DMS79 (cell line): ENCODE data around the gene FOXP1.

Source experiments
- DNase-seq: peaks from one replicate; lab custom pipeline; 2025; lab: John Stamatoyannopoulos, UW

Gene FOXP1

DNA sequence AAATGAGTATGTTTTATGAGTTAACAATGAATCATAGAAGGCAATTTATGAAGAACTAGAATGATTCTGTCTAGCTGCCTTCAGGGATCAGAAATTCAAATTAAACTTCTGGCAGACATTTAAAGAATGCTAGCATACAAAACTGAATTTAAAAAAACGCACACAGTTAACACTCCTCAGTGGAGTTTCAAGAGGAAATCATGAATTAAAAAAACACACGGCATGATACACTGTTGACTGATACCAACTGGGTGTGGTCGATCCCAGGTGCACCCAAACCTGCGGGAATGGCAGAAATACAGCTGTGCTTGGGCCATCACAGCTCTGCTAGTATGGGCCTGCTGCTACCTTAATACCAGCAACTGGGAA lies 526.0 kb downstream of the FOXP1 start:
- no peak for DNase-seq

- DNase-seq = no peak
Measured at GRCh38 chr3:71056327-71056726, 527.2 kb downstream of the FOXP1 start.

DNA sequence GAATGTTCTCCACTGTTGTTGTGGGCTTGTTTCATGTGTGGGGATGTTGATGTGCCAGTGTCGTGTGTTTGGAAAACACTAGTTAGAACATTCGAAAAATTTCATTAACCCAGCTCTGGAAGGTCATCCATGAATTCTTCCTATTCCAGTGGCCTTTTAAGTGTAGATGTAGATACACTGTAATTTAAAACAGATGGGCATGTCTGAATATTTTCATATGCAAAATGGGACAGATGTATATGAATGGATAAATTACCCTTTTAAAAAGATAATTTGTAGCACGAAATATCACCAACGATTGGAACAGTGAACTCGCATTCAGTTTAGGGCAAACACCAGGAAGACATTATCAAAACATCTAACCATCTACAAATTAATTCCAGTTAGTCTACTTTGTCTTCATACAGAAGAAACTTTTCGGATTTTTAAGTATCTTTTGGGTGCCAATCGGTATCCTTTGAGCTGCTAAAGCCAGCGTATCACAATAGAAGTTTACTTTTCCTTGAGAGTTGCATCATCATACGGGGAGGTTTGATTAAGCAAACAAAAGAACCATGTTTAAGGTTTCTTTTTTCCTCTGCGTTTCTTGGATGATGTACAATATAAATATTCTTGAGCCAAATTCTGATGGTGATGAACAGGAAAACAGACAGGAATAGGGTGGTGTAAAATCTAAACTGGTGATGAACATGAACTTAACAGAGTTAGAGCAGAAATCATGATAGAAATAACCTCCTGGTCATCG lies 528.1 kb downstream of the FOXP1 start:
- DNase-seq = no peak

GRCh38 chr3:71054312-71054711 lies 529.2 kb downstream of the FOXP1 start:
- DNase-seq = no peak

DNA sequence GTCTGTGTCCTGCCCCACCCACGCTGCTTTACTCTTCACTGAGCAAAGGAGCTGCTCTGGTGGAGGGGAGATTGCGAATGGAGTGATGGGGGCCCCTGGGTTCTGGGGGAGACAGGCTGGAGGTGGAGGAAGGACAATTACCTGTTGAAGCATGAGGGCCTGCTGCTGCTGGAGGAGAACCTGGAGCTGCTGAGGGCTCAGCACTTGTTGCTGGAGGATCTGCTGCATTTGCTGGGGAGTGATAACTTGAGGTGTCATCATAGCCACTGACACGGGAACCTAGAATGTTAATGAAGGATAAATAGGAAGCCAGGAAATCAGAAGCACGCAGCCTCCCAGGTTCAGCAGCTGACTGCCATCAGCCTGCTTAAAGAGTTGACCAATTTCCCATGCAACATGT lies 530.0 kb downstream of the FOXP1 start:
- no peak for DNase-seq

GRCh38 chr3:71052716-71053115 lies 530.8 kb downstream of the FOXP1 start:
- no peak for DNase-seq

GRCh38 chr3:71051893-71052687 lies 531.4 kb downstream of the FOXP1 start:
- no peak for DNase-seq

DNA sequence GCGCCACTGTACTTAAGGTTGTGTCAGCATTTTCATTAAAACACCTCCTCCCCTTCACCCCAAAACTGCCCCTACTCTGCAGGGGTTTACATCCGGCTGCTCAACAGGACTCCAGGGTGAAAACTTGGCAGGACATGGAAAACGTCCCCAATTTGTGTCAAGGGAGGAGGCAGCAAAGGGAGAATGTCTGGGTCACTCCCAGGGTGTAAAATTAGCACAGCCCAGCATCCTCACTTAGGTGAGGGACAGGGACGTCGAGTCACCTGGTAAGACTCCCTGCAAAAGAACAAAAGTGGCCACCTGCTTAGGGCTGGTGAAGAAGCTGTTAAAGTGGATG lies 532.3 kb downstream of the FOXP1 start:
- DNase-seq = no peak

- no peak for DNase-seq
Measured at GRCh38 chr3:71050538-71051258, 532.8 kb downstream of the FOXP1 start.

DNA sequence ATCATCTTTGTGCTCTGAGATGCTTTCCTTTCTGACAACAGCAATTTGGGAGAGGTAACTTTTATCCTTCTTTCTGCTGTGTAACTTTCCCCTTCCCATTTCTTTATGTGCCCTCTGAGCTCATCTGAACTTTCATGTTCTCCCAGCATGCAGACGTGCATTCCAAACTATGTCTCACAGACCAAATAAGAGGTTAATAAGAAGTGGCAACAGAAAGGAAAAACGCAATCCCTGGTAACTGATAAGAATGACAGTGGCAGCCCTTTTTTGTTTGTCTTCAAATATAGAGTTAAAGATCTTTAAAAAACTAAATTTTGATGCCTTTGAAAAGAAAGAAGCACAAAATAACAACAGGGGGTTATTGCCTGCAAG lies 533.4 kb downstream of the FOXP1 start:
- no peak for DNase-seq

GRCh38 chr3:71048948-71049347 lies 534.6 kb downstream of the FOXP1 start:
- no peak for DNase-seq

DNA sequence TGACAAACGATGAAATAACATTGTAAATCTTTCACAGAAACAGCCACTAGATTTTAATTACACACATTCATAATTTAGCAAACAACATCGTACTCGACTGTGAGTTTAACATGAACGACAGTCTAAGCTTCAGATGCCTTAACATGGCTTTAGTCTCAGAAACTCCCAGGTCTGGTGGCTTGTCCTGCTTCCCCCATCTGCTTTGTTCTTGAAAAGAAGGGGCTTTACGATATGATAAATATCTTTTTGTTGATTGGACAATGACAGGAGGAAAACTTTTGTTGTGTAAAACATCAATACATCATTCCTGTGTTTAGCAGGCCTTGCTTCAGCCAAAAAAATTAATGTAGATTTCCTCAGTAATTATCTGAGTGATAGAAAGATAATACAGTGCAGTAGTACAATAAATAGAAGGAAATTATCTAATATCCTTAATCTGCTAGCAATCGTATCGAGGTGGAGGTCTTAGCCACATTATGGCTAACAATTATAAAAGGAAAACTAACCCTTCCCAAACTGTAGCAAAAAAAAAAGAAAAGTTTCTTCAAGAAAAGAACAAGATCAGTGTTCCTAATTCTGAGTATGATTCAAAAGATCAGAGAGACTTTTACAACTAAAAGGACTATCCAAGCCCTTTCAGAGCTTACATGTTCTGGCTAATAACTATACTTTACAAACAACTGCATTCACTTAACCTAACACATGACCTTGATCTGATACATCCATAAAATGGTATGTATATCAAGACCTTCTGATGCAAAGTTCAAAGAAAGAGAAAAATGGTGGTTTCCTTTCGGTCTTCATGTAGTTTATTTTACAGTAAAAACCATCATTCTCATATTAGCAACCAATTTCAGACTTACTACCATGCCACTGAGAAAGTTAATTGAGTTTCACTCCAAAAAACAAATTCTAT lies 535.7 kb downstream of the FOXP1 start:
- DNase-seq = no peak

DNA sequence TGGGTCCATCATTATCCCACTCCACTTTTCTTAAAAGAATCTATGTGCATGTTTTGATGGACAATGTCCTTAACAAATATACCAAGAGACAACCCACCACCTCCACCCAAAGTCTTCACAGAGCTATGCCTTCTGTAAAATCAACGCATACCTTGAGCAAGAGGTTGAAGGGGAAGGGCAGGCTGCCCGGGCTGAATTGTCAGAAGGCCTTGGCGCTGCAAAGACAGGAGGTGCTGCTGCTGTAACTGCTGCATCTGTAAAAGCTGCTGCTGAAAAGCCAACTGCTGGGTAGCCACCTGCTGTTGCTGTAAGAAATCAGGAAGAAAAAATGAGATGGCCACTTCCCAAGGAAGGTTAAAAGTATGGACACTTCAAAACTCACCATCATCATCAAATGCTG lies 536.7 kb downstream of the FOXP1 start:
- DNase-seq = no peak

GRCh38 chr3:71045917-71046282 lies 537.6 kb downstream of the FOXP1 start:
- DNase-seq = no peak

DNA sequence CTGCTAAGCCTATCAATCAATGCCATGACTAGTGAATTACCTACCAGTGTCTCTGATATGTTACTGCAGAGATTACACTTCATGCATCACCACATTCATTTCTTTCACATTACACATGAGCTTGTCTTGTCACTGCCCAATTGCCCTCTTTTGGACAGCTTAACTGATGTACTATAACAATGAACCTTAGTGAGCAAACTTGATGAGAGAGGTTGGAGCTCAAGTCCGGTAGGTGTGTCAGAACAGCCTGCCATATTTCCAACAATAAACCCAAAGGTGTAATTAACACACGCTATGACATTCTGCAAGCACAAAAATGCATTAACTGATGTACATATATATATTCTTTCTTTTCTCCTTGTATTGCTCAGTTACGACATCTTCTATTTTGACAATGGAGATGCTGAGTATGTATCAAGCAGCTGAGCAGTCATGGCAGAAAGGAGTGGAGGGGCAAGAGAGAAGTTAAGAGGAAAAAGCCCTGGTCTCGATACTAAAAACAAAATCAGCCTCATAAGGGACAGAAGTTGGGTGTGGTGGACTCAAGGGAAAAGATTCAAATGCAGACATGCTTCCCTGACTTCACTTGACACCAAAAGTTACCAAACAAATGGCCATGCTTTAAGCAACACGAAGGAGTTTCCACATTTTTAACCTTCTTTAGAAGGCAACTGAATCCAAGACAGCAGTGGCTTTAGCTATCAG lies 538.2 kb downstream of the FOXP1 start:
- no peak for DNase-seq

DNA sequence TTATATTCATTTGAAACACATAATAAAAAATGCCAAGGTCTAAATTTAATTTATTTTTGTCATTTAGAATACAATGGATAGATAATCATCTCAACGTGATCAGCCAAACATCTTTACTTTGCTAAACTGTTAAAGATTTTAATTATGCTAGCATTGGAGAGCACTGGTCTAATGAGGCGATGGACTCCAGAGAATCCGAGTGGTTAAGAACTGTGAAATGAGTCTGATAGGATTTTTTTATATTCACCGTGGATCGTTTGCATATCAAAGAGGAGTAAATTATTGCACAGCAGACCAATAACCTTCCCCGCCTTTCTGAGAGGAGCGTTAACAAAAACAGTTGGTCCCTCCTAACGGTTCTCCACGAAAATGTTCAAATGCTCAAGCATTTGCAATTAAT lies 540.8 kb downstream of the FOXP1 start:
- no peak for DNase-seq

DNA sequence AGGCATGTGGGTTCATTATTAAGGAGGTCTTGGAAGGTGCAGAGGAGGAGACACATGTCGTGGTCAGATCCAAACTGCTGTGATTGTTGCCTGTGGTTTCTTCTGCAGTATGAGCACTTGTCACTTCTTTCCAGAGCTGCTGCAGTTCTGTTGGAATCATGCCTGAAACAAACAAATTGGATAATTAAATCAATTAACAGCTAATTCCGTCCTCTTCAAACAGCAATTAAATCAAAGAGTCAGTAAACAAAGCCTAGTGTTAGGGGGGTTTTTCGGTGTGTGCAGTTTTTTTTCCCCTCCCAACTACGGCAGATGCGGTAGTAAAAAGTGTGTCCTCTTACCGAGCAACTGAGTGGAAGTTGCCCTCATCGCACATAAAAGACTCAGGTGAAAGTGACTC lies 542.2 kb downstream of the FOXP1 start:
- DNase-seq = no peak

DNA sequence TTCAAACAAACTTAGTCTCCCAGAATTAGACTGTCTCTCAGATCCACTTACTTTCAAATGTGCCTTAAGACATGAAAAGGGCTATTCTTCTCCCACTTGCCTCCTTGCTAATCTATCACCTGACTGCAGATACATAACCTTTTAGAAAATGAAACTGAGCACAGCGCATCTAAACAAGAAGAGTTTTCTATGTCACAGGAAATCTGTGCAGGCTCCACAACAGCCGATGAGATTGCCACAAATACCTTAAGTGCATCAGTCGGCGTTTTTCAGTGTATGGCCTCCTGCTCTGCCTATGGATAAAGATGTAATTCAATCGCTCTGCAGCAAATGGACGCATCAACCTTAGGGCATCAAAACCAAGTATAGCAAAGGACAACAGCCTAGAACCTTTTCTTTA lies 544.2 kb downstream of the FOXP1 start:
- DNase-seq = no peak

DNA sequence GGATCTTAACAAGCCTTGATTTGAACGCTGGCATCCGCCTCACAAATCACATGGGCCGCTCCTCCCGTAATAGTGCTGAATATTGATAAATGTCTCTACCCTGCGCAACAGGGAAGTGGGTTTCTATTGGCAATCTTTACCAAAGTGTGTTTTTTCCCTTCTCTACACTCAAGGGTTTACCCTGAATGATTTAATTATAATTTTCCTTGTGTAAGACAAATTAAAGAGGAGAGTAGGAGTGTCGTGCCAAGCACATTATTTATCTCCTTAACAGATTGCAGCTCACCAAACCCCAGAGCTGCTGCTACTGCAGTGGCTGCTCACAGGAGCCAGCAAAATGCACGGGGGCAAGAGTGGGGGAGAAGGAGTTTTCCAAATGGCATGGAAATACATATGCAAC lies 545.8 kb downstream of the FOXP1 start:
- DNase-seq = no peak

DNA sequence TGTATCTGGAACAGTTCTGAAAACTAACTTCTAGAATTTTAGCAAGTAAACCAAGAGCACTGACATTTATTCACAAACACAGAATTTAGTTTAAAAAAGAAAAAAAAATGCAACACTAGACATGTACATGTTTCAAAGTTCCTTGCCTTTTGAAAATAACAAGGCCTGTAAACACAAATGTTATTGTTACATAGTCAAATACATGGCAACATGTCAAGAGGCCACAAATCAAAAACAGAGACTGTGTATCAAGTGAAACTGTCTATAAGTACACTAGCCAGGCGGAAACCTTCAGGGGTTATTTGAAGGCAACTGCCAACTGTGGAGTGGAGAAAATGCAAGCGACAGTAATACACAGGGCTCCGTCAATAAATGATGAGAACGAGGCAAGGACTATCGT lies 547.6 kb downstream of the FOXP1 start:
- DNase-seq = no peak

DNA sequence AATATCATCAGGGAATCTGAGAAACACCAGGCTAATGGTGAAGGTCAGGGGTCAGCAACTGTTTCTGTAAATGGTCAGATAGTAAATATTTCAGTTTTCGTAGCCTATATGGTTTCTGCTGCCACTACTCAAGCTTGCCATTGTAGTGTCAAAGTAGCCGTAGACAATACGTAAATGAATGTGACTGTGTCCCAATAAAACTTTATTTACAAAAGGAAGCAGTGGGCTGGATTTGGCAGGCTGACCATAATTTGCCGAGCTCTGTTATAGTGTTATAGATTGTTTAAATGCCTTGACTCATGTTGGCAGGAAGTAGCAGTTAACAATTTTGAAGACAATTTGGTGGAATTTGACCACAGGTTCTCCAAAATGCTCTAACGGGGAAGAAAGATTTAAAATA lies 548.2 kb downstream of the FOXP1 start:
- no peak for DNase-seq
